OCI-LY1 (cell line): ENCODE measurements around the gene TPGS2.

Source experiments
- EZH2 ChIP-seq: fragments of 200-600 bp; sonication (generic), shearing (Covaris generic); IDR thresholded peaks from 2 replicates; pipeline ENCODE4 v1.8.0; 2017; ENCODE audit warnings: borderline replicate concordance, mixed run types, mild to moderate bottlenecking, antibody characterized with exemption, low read length, moderate library complexity, mixed read lengths
- TF ChIP-seq, protein P1 (sequence below): fragments of 200-600 bp; sonication (generic), shearing (Covaris generic); IDR thresholded peaks from 2 replicates; pipeline ENCODE4 v1.5.1; 2017; ENCODE audit warnings: mild to moderate bottlenecking, antibody characterized with exemption, low read length, moderate library complexity, mixed read lengths

- TF ChIP-seq, protein P1, sequence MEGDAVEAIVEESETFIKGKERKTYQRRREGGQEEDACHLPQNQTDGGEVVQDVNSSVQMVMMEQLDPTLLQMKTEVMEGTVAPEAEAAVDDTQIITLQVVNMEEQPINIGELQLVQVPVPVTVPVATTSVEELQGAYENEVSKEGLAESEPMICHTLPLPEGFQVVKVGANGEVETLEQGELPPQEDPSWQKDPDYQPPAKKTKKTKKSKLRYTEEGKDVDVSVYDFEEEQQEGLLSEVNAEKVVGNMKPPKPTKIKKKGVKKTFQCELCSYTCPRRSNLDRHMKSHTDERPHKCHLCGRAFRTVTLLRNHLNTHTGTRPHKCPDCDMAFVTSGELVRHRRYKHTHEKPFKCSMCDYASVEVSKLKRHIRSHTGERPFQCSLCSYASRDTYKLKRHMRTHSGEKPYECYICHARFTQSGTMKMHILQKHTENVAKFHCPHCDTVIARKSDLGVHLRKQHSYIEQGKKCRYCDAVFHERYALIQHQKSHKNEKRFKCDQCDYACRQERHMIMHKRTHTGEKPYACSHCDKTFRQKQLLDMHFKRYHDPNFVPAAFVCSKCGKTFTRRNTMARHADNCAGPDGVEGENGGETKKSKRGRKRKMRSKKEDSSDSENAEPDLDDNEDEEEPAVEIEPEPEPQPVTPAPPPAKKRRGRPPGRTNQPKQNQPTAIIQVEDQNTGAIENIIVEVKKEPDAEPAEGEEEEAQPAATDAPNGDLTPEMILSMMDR = no peak
- no peak for TF ChIP-seq EZH2
Observed at GRCh38 chr18:36780748-36781147, 48.1 kb downstream of the TPGS2 start.
